Middle frontal gyrus (tissue), 1 donor: ENCODE measurements around the gene COMMD4.
"Not testable (repeated sequence)": the region's sequence is repeated elsewhere in the genome, so short reads cannot be mapped to it uniquely, and the experiment has no call there.

Source experiments
- DNase-seq: peaks from one replicate; pipeline ENCODE4 v3.0.0-alpha.2; 2015; ENCODE audit warnings: low spot score; ENCODE audit errors: extremely low spot score

COMMD4 gene

DNA sequence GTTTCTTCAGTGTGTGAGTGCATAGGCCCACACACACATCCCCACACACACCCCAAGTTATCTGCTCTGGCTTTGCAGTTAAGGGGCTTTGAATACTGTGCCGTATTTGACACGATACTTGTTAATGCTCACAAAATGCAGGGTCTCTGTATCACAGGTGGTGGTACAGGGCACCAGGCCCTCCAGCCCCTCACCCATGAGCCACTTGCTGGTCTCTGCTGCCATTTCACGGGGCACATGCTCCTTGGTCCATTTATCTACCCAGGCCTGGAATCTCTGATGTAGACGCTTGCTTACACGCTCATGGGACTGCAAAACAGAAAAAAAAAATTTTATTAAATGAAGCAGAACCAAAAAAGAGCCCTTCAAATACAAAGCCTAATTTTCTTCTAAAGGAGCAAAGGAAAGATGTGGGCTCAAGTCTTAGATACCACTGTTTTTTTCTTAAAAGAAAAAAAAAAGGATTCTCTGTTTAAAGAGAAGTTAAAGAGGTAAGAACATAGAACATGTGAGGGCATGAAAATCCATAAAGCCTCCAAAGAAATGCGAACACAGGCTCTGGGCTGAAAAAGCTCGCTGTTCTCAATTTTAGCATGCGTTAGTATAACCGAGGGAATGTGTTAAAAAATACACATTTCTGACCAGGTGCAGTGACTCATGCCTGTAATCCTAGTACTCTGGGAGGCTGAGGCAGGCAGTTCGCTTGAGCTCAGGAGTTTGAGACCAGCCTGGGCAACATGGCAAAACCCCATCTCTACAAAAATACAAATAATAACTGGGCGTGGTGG is 36.2 kb downstream of the COMMD4 start:
- DNase-seq: no peak

DNA sequence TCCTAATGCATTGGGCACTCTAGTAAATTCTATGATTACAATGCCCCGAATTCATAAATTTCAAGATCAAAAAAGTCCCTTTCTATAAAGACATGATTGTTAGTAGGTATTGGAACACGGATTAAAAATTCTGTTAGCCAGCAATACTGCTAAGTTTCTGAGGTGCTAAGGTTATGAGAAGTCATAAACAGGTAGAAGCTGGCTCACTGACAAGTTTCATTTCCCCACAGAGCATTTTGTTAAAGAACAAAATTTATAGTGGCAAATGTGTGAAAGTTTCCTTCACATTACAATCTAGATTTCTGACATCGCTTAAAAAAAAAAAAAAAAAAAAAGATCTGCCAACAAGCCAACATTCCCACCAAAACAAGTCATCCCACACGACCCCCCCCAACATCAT is 44.9 kb downstream of the COMMD4 start:
- no peak for DNase-seq

DNA sequence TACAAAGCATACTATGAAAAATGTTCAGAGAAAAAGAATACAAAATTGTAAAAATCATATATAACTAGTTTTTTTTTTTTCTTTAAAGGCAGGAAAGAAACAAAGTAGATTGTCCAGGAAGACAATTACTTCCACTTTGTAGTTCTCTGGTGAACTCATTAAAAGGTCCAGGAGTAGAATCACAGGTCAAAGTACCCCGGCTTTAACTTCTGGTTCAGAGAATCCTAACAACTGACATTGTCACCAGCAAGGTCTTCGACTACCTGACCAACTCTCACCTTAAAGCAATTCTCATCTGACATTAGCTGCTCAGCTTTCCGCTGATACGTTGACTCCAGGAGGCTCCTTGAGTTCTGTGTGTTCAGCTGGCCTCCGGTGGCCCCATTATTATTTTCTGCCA is 48.1 kb downstream of the COMMD4 start:
- DNase-seq: not testable (repeated sequence)
